T follicular helper cell (primary cell): ENCODE measurements around the gene PACRG.

Experiments
- DNase-seq: peaks from one replicate; pipeline ENCODE4 v3.0.0-alpha.2; 2020; ENCODE audit warnings: low read depth

PACRG gene

DNA sequence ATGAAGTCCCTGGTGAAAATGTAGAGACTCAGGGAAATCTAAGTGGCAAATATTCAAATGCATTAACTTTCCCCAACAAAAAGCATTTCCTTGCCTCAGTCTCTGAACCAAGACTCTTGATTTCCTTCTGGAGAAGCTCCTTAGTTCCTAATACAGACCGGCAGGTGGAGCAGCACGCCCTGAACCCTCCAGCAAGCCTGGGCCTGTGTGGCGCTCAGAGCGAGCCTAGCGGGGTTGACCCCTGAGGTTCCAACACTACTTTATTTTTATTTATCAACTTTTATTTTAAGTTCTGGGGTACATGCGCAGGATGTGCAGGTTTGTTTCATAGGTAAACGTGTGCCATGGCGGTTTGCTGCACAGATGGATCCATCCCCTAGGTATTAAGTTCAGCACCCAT is 50.8 kb downstream of the PACRG start:
- no peak for DNase-seq

DNA sequence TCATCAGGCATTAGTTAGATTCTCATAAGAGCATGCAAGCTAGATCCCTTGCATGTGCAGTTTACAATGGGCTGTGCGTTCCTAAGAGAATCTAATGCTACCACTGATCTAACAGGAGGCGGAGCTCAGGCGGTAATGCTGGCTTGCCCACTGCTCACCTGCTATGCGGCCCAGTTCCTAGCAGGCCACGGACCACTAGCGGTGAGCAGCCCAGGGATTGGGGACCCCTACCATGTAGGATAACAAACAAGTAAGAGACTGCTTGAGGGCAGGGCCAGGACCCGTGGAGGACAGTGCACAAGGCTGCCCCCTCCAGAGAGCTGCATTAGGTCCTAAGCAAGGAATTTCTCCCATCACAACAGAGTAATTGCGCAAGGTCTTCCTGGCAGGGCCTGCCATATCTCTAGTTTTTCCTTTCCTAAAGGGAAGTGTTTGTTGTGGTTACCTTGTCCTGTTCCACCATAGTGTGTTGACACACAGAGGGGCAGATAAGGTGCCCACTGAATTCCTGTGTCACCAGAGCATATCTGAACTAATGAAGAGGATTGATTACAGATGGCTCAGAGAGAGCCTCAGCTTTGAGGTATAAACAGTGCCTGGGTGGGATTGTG is 58.0 kb downstream of the PACRG start:
- no peak for DNase-seq

DNA sequence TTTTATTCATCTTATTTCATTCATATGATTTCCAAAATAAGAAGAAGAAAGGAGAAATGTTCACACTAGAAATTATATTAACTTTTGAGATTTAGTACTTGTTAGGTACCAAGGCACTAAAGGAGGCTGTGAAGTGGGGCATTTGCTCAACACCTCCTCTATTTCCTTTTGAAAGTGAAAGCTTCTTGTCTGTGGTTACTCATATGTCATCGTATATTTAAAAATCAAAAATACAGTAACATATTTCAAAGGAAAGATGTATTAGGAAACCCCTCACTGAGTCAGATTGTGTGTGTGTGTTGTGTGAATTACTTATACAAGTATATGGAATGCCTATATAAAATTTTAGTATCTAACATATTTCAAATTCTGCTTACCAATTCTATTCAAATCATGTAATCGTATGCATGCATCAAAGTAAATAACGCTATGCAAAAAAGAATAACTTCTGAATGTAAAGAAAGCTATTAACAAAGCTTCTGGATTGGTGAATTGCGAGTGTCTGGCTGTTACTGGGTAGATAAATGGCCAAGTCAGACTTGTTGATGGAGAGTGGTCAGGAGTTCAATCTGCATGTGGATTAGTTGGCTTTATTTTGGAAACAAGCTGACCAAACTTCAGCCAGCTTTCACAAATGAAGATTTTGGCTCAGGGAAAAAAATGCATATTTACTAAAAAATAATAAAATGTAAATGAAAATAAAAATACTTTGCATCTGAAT is 70.9 kb downstream of the PACRG start:
- DNase-seq: no peak

DNA sequence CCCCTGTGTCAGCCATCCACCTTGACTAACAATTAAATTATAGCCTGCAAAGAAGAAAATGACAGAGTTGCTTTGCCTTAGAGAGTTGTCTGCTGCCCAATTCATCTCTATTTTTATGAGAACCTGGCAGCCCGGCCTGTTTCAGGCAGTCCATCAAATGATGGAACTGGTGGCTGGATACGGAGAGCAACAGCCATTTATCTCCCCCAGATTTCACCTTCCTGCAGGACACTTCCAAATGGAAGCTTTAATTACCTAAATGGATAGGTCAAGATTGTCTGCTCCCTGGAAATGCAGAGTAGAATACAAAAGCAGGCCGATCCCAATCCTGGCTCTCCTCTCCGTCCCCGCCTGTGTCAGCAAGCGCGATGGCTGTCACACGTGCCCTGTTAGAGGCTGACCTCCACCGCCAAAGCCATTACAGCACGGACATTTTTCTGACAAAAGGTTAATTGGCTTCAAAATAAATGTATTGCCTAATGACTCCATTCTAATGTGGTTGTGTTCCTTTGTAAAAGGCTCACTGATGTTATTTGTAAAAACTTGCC is 86.7 kb downstream of the PACRG start:
- no peak for DNase-seq

DNA sequence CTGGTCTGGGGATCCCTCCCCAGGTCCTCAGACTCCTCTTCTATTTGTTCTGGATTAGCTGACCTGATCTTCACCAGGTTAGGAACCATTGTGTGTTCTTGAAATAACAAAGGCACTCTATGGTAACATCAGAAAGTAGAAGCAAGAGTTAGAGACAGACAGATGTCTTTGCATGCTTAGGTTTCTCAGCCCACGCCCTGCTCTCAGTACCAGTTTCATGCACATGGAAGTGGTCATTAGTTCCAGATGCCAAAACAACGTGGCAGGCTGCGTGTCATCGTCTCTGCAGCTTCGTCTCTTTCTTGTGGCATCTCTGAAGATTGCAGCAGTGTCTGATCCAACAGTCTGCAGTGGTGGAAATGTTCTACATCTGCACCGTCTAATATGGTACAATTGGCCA is 89.4 kb downstream of the PACRG start:
- DNase-seq: no peak

DNA sequence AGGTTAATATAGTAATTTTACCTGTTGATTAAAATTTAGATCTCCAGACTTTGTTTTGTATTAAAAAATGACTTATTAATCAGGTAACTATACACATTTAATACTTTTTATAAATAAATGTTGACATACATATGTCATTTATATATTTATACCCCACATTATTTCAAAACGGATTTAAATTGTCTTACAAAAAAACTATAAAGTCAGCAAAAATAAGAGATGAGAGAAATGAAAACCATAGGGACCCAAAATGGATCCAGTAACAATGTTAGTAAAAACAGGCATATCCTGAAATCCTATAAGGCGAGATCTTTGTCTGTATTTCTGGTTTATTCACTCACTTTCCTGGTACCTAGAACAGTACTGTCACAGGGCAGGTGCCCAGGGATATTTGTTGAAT is 91.5 kb downstream of the PACRG start:
- no peak for DNase-seq

DNA sequence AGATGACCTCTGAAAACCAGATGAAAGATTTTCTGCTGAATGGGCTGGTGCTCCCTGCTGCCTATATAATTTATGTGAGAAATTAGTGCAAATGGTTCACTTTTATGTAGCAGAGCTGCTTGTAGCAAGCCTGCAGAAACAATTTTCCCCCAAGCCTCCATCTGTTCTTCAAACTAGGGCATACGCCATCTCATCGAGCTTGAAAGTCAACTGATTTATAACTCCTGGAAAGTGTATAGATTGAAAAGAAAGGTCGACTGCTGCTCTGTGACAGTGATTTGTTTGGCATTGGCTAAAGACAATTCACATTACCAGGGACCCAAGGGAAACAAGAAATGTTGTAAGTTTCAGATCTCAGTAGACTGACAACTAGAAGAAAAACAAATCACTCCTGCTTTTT is 93.3 kb downstream of the PACRG start:
- DNase-seq: no peak

DNA sequence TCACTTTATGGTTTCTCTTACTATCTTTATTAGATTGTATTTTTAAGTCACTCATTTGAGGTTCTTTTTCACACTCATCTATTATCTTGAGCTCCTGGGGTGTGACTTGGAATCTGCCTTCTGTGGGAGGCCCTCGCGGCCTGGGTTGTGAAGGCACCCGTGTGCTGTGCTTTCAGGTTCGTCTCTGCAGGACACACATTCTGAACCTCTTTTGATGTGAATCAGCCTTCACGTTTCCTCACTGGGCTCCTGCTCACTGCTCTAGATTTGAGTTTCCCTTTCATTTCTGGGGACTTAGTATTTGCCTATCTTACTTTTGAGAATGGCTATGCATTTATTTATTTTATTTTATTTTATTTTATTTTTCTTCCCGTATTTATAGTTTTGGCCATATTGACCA is 97.8 kb downstream of the PACRG start:
- no peak for DNase-seq

DNA sequence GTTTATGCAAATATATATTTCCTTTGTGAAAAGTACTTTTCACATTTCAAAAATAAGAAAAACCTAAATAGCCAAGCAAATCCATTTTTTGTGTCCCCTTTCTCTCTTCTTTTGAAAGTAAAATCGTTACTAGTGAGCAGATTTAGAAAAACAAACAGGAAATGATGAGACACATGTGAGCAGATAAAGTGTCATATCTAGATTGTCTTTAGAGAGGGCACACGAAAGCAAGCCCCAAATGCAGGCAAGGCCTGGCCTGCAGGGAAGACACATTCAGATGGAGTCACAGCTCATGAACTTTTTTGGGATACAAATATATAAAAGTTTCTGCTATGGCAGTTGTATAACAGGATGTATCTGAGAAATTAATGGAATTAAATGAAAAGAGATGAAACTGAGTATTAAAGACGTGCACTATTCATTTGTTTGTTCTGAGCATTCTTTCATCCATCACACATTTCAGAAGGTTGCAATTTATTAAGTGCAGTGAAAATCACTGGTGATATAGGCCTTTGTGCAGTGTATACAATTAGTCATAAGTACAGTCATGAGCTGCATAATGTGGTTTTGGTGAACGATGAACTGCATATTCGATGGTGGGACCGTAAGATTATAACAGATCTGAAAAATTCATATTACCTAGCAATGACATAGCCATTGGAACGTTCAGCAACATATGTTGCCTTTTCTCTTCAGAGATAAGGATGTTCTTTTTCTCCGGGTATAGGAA is 101.4 kb downstream of the PACRG start:
- DNase-seq: no peak

GRCh38 chr6:162833776-162834175 is 106.0 kb downstream of the PACRG start:
- DNase-seq: no peak

DNA sequence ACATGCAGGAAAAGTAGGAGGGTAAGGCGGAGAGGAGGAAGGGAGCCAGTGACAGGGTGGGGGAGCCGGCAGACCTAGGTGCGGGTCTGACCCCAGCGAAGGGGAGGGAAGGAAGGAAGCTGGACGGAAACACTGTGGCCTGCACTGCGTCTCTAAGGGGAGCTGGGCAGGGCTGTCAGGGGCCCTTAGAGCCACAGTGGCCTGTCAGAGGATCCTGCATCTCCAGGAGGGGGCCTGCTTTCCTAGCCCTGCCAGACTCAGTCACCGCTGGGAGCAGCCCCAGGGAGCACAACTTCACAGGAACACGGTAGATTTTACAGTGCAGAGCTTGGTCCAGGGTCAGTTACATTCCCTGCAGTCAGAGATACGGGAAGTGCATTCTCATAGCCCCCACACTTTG is 118.2 kb downstream of the PACRG start:
- DNase-seq: no peak

- no peak for DNase-seq
These were observed 118.9 kb downstream of the PACRG start for GRCh38 chr6:162846723-162847122.

- DNase-seq: no peak
These were observed 121.5 kb downstream of the PACRG start for GRCh38 chr6:162849269-162849668.

DNA sequence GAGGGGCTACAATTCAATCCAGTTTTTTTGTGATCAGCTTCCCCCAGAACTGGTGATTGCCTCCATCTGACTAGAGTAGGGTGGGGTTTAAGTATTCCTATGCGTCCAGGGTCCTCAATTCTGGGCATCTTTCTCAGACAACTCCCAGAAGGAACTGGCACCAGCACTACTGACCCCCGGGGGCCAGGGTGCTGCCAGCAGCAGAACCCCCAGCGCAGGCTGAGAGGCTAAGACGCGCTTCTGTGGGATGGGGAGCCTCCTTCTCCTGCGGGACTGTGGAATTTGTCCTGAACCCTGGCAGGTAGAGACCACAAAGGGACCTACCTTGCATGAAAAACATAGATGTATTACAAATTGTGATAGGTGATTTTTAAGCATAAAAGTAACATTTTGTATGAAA is 124.4 kb downstream of the PACRG start:
- DNase-seq: no peak

GRCh38 chr6:162852840-162853577 is 125.2 kb downstream of the PACRG start:
- DNase-seq: no peak

GRCh38 chr6:162854228-162854627 is 126.5 kb downstream of the PACRG start:
- no peak for DNase-seq

DNA sequence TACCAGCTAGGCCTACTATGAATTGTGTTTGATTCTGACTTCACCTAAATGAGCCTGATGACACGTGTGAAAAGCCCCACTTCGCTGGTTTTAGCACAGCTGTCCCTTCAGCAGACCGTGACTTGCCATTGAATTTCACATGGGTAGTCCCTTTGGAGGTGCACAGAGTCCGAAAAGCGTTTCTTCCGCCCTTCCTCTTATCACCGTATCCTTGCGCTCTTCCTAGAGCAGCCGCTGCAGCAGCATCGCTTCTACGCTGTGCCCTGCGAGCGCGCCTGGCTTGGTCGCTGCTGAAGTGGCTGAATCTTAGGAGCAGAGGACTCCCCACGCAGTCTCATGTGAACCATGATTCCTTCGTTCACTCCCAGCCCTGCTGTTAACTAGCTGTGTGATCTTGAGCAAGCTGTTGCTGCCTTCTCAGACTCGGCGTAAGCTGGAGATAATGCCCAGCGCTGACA is 127.0 kb downstream of the PACRG start:
- DNase-seq: no peak

DNA sequence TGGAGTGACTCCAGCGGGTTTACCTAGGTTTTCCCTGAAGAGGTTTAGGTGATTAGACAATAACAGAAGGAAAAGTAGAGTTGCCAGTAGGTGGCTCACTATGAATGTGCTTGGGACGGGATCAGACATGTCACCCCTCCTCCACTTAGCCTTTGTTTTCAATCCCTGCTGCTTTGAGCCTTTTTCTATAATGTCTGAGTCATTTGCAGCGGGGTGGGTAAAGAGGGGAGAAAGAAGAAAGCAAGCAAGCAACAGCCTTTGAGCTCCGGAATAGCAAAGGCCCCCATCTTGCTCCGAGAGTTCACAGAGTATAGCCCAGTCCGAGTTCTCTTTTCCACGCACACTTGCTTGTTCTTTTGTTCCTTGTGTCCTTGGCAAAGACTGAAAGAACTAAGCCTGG is 129.1 kb downstream of the PACRG start:
- no peak for DNase-seq

DNA sequence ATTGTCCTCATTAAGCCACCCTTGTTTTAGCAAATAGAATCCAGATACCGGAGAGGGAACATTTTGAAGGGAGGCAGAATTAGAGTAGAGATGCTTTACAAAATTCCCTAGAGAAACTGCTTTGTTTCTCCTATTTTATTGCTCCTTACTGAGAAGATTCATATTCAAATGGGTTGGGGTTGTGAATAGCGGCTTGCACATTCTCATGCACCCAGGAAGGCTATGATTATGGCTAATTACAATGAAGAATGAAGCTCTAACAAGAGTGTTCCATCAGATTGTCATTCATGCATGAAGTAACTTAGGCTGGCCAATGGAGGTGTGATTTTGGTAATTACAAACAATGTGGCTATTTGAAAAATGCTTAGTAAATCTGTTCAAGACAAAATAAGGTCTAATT is 129.6 kb downstream of the PACRG start:
- no peak for DNase-seq

DNA sequence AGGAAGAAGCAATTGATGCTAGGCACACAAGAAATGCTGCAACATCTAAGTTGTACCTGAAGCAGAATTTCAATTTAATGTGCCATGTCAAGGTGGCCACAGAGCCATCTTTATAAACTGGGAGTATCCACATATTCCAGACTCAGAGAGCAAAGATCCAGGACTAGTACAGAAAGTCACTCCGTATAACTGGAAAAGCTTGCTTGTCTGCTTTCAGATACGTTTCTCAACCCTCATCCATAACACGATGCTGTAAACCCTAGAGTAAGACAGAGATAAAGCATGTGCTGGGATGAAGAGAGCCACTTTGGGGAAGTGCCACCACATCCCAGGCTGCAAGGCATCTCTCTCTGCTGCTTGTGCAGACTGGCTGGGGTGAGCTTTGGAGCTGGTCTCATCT is 134.7 kb downstream of the PACRG start:
- DNase-seq: no peak

GRCh38 chr6:162862941-162863340 is 135.2 kb downstream of the PACRG start:
- DNase-seq: no peak

- DNase-seq: no peak
These were observed 136.0 kb downstream of the PACRG start for GRCh38 chr6:162863821-162864220.
